B cell (primary cell): ENCODE data around the gene EDNRA. TPM values are rescaled to one million over a fixed set of nuclear protein-coding genes. Genes with fewer than 3 reads are reported as not detected.

Experiments
- ATAC-seq: fragments of 200-7000 bp; cut with Tn5 transposase; one replicate; pipeline ENCODE4 v1.10.0; 2021; ENCODE audit warnings: low read depth, mild to moderate bottlenecking, moderate number of reproducible peaks, moderate library complexity
- CTCF ChIA-PET: fragments of 350-600 bp; sonication (Branson Sonifier 250); formaldehyde crosslinking; loops from one replicate; lab custom pipeline; 2021; ENCODE audit warnings: antibody characterized with exemption, inconsistent platforms; lab: Charles Lee
- POLR2A ChIA-PET: fragments of 350-600 bp; sonication (Branson Sonifier 250); formaldehyde crosslinking; loops from one replicate; lab custom pipeline; 2021; ENCODE audit warnings: antibody characterized with exemption; lab: Charles Lee
- DNase-seq: peaks from one replicate; pipeline ENCODE4 v3.0.0; 2013
- H2AFZ ChIP-seq: 2 replicates; pipeline ENCODE4 v1.6.1; 2012; ENCODE audit warnings: mild to moderate bottlenecking, low read depth, low read length; ENCODE audit not compliant: insufficient read depth, poor library complexity, severe bottlenecking
- H3K27ac ChIP-seq, 2 donors: 1 replicate in 1 of 2; 2 replicates in 1 of 2; pipeline ENCODE4 v1.5.1; 2012 to 2013; ENCODE audit warnings: low read length in 2 of 2, mild to moderate bottlenecking in 2 of 2, moderate library complexity in 1 of 2
- H3K27me3 ChIP-seq, 4 experiments: fragments of 200-600 bp in 1 of 4; sonication (generic) in 1 of 4; replicated peaks in 1 of 4; 1 replicate in 2 of 4; 2 replicates in 2 of 4; pipeline versions ENCODE4 v1.6.1 to v1.7.0; 2013 to 2016; ENCODE audit warnings: low read length in 3 of 4, mild to moderate bottlenecking in 2 of 4, mixed read lengths in 1 of 4, moderate library complexity in 1 of 4; ENCODE audit not compliant: insufficient read depth in 4 of 4, control insufficient read depth in 3 of 4; ENCODE audit errors: control extremely low read depth in 1 of 4
- H3K36me3 ChIP-seq, 2 experiments: replicated peaks in 1 of 2; 1 replicate in 1 of 2; 2 replicates in 1 of 2; pipeline versions ENCODE4 v1.6.1 to v1.7.1; 2013; ENCODE audit warnings: low read length in 1 of 2; ENCODE audit not compliant: insufficient read depth in 2 of 2, control insufficient read depth in 1 of 2; ENCODE audit errors: control extremely low read depth in 1 of 2, extremely low read depth in 1 of 2
- H3K4me1 ChIP-seq, 2 donors: fragments of 200-600 bp in 1 of 2; sonication (generic) in 1 of 2; 1 replicate in 1 of 2; 2 replicates in 1 of 2; pipeline versions ENCODE4 v1.5.1 to v1.6.1; 2013 to 2017; ENCODE audit warnings: low read length in 2 of 2; ENCODE audit not compliant: control insufficient read depth in 2 of 2, insufficient read depth in 2 of 2
- H3K4me2 ChIP-seq: replicated peaks from 2 replicates; pipeline ENCODE3; 2012; ENCODE audit warnings: mild to moderate bottlenecking, low read depth, low read length; ENCODE audit not compliant: poor library complexity, severe bottlenecking
- H3K4me3 ChIP-seq, 5 experiments: fragments of 200-600 bp in 1 of 5; sonication (generic) in 1 of 5; 1 replicate in 3 of 5; 2 replicates in 2 of 5; pipeline versions ENCODE4 v1.5.1 to v1.7.0; 2011 to 2016; ENCODE audit warnings: low read length in 4 of 5, mild to moderate bottlenecking in 4 of 5, low read depth in 2 of 5, control low read depth in 1 of 5, moderate library complexity in 1 of 5; ENCODE audit not compliant: insufficient read depth in 1 of 5; ENCODE audit errors: control extremely low read depth in 1 of 5, extremely low read depth in 1 of 5
- H3K79me2 ChIP-seq: fragments of 200-600 bp; sonication (generic); one replicate; pipeline ENCODE4 v1.6.0; 2016; ENCODE audit warnings: low read length; ENCODE audit not compliant: control insufficient read depth, insufficient read depth
- H3K9ac ChIP-seq: fragments of 200-600 bp; sonication (generic); 2 replicates; pipeline ENCODE4 v1.6.1; 2017; ENCODE audit warnings: mild to moderate bottlenecking, low read length, moderate library complexity
- H3K9me3 ChIP-seq, 3 donors: one replicate each; pipeline versions ENCODE4 v1.6.1 to v1.7.1; 2013; ENCODE audit warnings: low read length in 2 of 3; ENCODE audit not compliant: control insufficient read depth in 2 of 3, insufficient read depth in 1 of 3; ENCODE audit errors: control extremely low read depth in 1 of 3
- H4K20me1 ChIP-seq: 2 replicates; pipeline ENCODE4 v1.6.0; 2012; ENCODE audit warnings: mild to moderate bottlenecking, low read length; ENCODE audit not compliant: insufficient read depth, control insufficient read depth, poor library complexity, severe bottlenecking
- H3K27ac Mint-ChIP-seq: one replicate; pipeline ENCODE4 v1.8.0; 2021; ENCODE audit warnings: mixed read lengths
- H3K27me3 Mint-ChIP-seq: one replicate; pipeline ENCODE4 v1.8.0; 2021; ENCODE audit warnings: mixed read lengths
- H3K4me1 Mint-ChIP-seq: one replicate; pipeline ENCODE4 v1.8.0; 2021; ENCODE audit warnings: mixed read lengths
- H3K4me3 Mint-ChIP-seq: one replicate; pipeline ENCODE4 v1.8.0; 2021; ENCODE audit warnings: mixed read lengths
- H3K9me3 Mint-ChIP-seq: one replicate; pipeline ENCODE4 v1.8.0; 2022; ENCODE audit warnings: mixed read lengths; ENCODE audit not compliant: insufficient read depth
- CTCF ChIP-seq: fragments of 200-600 bp; IDR thresholded peaks from one replicate; pipeline ENCODE4 v1.8.0; 2022; ENCODE audit warnings: antibody characterized with exemption, mild to moderate bottlenecking
- EZH2 ChIP-seq: IDR thresholded peaks from 2 replicates; pipeline ENCODE4 v1.6.1; 2012; ENCODE audit warnings: borderline replicate concordance, low read depth, mild to moderate bottlenecking, moderate library complexity, low read length; ENCODE audit not compliant: insufficient read depth, poor library complexity, severe bottlenecking
- WGBS: methylation state at CpG from one replicate; pipeline ENCODE4 v1.1.5; 2013; ENCODE audit warnings: missing lambda C conversion rate; ENCODE audit not compliant: insufficient coverage; 5-methylcytosine and 5-hydroxymethylcytosine counted together
- intact Hi-C: fragments of 100-400 bp; cut with micrococcal nuclease; formaldehyde crosslinking; loops from one replicate; pipeline ENCODE4 v1.10.0; 2022
- polyA plus RNA-seq: library from polyadenylated mRNA; depleted of rRNA; stranded (reverse); fragments of >200 nt; gene quantifications from 2 replicates; pipeline ENCODE4 v1.2.3, GENCODE V29; 2012
- total RNA-seq, 2 donors: library from RNA; stranded (reverse); fragments of 120-200 nt in 1 of 2; gene quantifications; 1 replicate in 1 of 2; 2 replicates in 1 of 2; pipeline versions ENCODE4 v1.2.3 to v1.2.4, GENCODE V29; 2013 to 2022

EDNRA gene
- total and polyA plus RNA-seq, 2 donors (not counting 1 experiment from before 2014, with no cell fraction given): not detected

- Mint-ChIP-seq H3K9me3 (no peaks in the 10 kb centered on the region), H3K27ac (no peak overlapping the region), H3K27me3 (peaks cover 26% of the 10 kb centered on the region), H3K4me1 (no peaks in the 10 kb centered on the region), H3K4me3 (no peak overlapping the region)
- DNase-seq (no peak), ATAC-seq (no peak)
- Histone ChIP-seq H3K36me3 (no peaks in the 10 kb centered on the region), H3K27ac (no peak overlapping the region), H3K79me2 (no peaks in the 10 kb centered on the region), H3K27me3 (peaks cover 0 to 16% (median 2%) of the 10 kb centered on the region in 4 experiments), H3K4me3 (no peak overlapping the region), H3K4me1 (no peaks in the 10 kb centered on the region), H3K9ac (no peak overlapping the region), H4K20me1 (no peaks in the 10 kb centered on the region), H3K9me3 (peaks cover 0 to 7% (median 0%) of the 10 kb centered on the region in 3 donors), H2AFZ (no peak overlapping the region), H3K4me2 (no peak overlapping the region)
- POLR2A ChIA-PET: no interaction called here
- WGBS: 87% methylated on average over 10 of the region's 11 CpGs
- intact Hi-C loops: no loop called here
- CTCF ChIA-PET: no interaction called here
- no peak for TF ChIP-seq CTCF
- no peak for TF ChIP-seq EZH2
Measured at GRCh38 chr4:147480502-147480890, 401 bp upstream of the EDNRA start.

GRCh38 chr4:147481577-147482109 is 746 bp downstream of the EDNRA start:
- ATAC-seq (no peak), DNase-seq (no peak)
- Histone ChIP-seq H3K4me3 (no peak overlapping the region), H3K4me1 (no peaks in the 10 kb centered on the region), H3K79me2 (no peaks in the 10 kb centered on the region), H3K4me2 (no peak overlapping the region), H4K20me1 (no peaks in the 10 kb centered on the region), H3K27ac (no peak overlapping the region), H3K9ac (no peak overlapping the region), H3K36me3 (no peaks in the 10 kb centered on the region), H3K27me3 (peaks cover 0 to 16% (median 2%) of the 10 kb centered on the region in 4 experiments), H3K9me3 (peaks cover 0 to 7% (median 0%) of the 10 kb centered on the region in 3 donors), H2AFZ (no peak overlapping the region)
- H3K9me3 Mint-ChIP-seq: no peaks in the 10 kb centered on the region
- ChIA-PET CTCF (no interaction called here), POLR2A (no interaction called here)
- peaks cover 26% of the 10 kb centered on the region for H3K27me3 Mint-ChIP-seq
- TF ChIP-seq EZH2 (no peak), CTCF (no peak)
- intact Hi-C loops: no loop called here
- WGBS: 8% methylated on average over 8 of the region's 13 CpGs
- no peak overlapping the region for H3K27ac Mint-ChIP-seq
- no peaks in the 10 kb centered on the region for H3K4me1 Mint-ChIP-seq
- H3K4me3 Mint-ChIP-seq: no peak overlapping the region
